Stimulated activated CD8-positive, alpha-beta memory T cell treated with anti-CD3 and anti-CD28 coated beads, Interleukin-2, amount 100 ng/mL, for 1 hour (primary cell): ENCODE measurements around the gene FRMD6.
"Not testable (repeated sequence)": the region's sequence is repeated elsewhere in the genome, so short reads cannot be mapped to it uniquely, and the experiment has no call there.

Experiments
- DNase-seq, 2 donors: peaks; one replicate each; pipeline ENCODE4 v3.0.0-alpha.2; 2020; ENCODE audit warnings: low read depth in 2 of 2

FRMD6 gene

DNA sequence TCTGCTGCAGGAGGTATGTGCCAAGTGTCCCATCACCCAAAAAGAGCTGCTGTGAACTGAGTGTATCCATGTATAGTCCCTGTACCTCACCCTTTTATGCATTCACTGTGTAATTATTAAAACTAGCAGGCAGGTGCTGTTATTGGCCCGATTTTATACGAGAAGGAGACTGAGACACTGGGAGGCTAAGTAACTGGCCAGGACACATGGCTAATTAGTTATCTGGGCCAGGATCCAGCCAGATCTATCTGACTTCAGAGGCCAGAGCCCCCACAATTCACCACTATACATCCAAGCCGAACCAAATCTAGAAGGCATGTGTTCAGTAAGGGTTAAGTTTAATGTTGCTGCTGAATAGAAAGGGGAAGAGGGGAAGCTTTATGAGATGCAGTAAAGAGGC, 73.4 kb downstream of the FRMD6 start:
- DNase-seq = no peak

DNA sequence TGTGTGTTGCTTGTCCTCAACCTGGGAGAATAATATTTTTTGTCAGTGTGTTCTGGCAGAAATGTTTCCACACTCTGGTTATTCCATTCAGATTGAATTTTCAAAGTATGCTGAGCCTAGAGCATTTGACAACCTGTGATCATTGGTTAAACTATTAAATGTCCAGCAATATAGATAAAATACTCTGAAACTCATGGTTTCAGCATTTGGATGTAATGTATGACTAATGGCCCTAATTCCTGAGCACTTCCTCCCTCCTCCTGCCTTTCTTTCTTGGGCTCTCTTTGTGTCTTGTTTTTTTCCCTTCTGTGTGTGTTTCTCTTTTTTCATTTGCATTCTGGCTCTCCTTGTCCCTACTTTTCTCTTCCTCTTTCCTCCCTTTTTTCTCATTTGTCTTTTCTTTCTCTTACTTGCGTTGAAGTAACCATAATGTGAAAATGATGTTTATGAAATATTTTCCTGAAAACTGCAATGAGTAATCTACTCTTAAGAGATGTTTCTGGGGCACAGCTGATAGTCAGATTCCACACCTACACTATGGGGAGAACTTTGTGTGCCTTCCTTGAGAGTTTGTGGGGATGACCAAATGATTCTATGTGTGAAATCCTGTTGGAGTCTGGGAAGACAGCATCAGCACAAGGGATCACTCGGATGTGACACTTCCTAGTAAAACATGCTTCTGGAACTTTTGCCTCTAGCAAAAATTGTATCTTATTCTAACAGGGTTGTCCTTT, 74.6 kb downstream of the FRMD6 start:
- no peak for DNase-seq

DNA sequence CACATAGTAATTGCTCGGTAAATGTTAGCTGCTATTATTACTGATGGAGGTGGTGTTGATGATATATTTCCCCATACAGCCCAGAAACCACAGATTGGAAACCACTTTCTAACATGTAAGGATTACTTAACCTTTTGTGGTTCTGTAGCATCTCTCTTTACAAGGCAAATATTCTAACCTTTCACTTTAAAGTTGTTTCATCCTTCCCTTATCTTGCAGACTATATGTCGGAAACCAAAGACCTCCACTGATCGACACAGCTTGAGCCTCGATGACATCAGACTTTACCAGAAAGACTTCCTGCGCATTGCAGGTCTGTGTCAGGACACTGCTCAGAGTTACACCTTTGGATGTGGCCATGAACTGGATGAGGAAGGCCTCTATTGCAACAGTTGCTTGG, 75.8 kb downstream of the FRMD6 start:
- DNase-seq = no peak

DNA sequence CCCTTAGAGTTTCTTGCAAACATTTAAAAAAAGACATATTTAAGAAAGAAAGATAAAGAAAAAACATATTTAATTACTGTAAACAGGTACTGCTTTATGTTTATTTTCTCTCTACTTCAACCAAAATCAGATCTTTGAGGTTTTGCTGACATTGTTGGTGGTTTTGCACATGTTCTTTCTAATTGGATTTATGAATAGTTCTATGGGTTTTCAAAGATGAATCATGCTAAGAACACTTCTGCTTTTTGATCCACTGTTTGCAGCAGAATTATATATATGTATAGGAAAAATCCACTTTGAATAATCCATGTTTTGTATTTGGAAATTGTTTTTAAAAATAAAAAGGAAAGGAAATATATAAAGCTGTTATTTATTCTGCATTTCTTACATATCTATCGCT, 78.4 kb downstream of the FRMD6 start:
- no peak for DNase-seq

DNA sequence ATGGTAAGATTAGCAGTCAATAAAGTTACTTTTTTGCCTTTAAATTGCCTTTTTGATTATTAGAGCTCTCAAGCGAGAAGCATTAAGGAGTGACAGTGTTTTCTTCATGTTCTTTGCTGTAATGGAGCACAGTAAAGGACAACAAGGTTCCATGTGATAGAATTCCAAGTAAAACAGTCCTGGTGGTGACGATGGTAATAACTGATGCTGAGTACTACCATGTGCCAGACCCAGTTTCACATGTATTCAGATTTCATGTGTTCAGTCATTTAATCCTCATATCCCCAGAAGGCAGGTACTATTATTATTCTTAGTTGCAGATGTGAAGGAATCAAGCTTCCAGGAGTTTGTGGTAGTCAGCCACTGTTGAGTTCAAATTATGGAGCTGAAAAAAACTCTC, 79.0 kb downstream of the FRMD6 start:
- no peak for DNase-seq

DNA sequence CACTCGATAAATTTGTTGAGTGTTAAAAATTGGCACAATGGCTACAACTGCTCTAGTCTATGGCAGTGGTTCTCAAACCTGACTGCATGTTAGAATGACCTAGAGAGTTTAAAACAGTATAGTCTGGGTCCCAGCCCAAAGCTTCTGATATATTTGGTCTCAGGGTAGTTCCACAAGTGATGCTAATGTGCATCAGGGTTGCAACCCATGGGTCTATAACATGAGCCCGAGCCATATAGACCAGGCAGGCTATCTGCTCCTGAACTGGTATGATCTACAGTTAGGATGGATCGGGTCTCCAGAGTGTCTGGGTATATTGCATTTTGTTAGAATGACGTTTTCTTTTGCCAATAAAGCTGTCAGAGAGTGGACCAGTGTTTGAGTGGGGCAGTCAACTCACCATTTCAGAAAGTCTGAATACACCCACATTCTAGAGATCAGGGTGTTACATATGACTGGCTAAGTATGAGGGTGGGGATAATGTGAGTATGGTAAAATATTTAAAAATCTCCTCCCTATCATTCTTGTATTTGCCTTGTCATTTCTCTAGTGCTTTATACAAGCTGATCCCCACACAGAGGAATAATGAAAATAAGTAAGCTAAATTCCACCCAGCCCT, 80.9 kb downstream of the FRMD6 start:
- DNase-seq = no peak

DNA sequence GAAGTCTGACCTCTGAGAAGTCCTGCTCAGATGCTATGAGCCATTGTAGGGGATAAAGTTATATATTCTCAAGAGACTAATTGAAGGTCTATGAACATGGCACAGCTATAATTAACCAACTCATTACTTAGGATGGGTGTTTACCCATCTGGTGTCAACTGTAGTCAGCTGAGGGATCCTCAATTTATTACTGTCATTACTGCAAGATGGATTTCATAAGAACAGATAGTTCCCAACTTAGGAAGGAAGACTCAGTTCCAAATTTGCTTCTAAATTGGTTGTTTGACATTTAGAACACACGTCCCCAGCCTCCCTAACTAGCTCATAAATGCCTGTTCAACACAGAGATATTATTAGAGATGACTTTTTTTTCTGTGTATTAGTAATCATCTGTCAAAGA, 81.4 kb downstream of the FRMD6 start:
- DNase-seq = no peak

DNA sequence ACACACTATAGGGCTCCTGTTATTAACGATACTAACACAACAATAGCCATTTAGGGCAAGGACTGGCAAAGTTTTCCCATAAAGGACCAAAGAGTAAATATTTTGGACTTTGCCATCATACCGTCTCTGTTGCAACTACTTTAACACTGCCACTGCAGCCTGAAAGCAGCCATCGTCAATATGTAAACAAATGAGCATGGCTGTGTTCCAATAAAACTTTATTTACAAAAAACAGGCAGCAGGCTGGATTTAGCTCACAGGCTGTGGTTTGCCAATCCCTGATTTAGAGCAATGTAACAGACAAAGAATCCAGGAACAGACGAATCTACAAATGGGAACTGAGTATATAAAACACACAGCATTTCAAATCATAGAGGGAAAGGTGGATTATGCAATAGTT, 84.1 kb downstream of the FRMD6 start:
- no peak for DNase-seq

DNA sequence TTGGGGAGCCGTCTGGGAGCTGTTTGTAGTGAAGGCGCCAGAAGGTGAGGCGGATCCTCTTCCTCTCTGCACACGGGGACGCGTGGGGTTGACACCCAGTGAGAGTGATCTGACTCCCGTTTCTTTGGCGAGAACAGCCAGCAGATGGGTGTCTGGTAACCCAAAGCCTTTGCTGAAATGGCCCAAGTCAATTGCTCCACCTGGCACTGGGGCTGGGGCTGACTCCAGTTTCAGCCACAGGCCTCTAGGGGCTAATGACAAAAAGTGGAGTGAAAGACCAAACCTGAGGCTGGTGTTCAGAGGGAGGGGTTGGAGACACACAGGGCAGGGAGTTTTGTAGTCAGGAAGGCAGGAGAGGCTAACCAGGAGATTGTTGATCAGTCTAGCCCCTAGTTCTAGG, 87.0 kb downstream of the FRMD6 start:
- no peak for DNase-seq

DNA sequence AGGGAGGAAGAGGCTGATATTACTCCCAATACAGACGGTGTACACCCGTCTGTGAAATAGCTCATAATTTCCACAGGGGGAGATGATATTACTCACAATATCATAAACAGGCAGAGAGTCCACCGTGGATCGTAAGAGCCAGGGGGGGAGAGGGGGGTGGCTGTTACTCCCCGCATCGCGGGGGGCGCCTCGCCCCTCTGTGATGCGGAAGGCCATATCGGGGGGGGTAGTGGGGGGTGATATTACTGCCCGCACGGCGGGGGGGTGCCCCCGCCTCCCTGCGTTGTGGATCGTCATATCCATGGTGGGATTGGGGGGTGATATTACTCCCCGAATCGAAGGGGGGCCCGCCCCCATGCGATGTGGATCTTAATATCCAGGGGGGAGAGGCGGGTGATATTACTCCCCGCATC, 91.9 kb downstream of the FRMD6 start:
- DNase-seq = no peak

DNA sequence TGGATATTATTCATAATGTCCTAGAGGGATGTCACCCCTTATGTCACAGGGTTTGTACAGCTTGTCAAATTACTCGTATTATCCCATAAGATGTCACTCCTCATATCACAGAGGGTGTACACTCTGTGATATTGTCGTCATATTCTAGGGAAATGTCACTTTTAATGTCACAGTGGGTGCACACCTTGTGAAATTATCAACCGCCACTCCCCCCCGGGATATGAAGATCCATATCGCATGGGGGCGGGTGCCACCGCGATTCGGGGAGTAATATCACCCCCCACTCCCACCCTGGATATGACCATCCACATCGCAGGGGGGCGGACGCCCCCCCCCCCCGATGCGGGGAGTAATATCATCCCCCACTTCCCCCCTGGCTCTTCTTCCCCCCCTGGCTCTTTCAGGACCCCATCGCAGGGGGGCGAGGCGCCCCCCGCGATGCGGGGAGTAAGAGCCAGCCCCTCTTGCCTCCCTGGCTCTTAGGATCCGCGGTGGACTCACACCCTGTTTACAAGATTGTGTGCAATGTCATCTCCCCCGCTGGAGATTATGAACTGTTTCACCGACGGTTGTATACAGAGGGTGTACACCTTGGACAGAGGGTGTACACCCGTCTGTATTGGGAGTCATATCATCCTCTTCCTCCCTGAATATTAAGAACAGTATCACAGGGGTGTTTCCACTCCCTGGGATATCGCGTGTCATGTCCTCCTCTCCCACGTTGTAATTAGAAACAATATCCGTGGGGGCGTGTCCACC, 92.8 kb downstream of the FRMD6 start:
- DNase-seq = no peak

DNA sequence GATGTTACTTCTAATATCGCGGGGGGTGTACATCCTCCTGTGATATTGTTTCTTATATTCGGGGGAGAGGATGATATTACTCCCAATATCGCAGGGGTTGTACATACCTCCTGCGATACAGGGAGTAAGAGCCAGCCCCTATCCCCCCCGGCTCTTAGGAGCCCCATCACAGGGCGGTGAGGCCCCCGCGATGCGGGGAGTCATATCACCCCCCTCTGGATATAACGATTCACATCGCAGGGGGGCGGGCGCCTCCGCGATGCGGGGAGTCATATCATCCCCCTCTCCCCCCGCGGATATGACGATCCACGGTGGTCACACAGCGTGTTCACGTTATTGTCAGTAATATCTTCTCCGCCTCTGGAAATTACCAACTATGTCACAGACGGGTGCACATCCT, 95.1 kb downstream of the FRMD6 start:
- not testable (repeated sequence) for DNase-seq

DNA sequence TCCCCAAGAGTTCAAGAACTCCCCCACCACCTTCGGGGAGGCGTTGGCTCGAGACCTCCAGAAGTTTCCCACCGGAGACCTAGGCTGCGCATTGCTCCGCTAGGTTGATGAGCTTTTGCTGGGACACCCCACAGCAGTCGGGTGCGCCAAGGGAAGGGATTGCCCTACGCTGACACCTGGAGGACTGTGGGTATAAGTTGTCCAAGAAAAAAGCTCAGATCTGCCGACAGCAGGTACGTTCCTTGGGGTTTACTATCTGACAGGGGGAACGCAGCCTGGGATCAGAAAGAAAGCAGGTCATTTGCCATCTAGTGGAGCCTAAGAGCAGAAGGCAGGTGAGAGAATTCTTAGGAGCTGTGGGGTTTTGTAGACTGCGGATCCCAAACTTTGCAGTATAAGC, 98.8 kb downstream of the FRMD6 start:
- DNase-seq = no peak

DNA sequence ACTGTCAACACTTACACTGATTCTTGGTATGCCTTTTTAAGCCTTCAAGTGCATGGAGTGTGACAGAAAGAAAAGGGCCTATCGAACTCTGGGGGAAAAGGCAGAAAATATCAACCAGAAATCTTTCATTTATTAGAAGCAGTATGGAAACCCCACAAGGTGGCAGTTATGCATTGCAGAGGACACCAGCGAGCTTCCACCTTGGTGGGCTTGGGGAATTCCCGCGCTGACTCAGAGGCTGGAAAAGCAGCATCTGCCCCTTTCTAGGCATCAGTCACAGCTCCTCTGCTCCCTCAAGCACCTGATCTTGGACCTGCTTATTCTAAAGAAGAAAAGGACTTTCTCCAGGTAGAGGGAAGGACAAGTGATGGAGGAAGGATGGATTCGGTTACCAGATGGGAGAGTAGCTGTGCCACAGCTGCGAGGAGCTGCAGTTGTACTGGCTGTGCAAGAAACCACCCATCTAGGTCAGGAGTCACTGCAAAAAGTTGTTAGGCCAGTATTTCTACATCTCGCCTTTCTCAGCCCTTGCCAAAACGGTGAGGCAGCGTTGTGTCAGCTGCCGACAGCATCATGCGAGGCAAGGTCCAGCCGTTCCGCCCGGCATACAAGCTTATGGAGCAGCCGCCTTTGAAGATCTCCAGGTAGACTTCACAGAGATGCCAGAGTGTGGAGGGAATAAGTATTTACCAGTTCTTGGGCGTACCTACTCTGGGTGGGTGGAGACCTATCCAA, 100.1 kb downstream of the FRMD6 start:
- DNase-seq = not testable (repeated sequence)

DNA sequence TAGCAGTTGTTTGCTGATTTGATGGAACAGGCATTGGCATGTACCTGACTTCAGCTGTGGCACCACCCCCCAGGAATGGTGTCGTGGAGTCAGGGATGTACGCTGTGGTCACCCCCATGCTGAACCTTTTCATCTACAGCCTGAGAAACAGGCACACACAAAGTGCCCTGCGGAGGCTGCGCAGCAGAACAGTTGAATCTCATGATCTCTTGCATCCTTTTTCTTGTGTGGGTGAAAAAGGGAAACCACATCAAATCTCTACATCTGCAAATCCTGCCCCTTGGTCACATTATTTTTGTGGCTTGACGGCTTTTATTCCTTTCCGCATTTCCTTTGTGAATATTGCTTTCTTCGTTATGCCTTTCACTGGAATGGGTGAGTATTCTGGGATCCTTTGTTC, 106.0 kb downstream of the FRMD6 start:
- not testable (repeated sequence) for DNase-seq

DNA sequence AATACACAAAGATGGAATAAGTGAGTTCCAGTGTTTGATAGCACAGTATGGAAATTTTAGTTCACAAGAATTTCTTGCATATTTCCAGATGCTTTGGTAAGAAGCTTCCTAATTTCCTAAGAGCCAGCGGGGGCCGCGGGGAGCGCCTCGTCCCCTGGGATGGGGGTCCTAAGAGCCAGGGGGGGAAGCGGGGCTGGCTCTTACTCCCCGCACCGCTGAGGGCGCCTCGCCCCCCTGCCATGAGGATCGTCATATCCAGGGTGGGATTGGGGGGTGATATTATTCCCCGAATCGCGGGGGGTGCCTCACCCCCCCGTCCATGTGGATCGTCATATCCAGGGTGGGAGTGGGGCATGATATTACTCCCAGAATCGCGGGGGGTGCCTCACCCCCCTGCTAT, 108.2 kb downstream of the FRMD6 start:
- no peak for DNase-seq

DNA sequence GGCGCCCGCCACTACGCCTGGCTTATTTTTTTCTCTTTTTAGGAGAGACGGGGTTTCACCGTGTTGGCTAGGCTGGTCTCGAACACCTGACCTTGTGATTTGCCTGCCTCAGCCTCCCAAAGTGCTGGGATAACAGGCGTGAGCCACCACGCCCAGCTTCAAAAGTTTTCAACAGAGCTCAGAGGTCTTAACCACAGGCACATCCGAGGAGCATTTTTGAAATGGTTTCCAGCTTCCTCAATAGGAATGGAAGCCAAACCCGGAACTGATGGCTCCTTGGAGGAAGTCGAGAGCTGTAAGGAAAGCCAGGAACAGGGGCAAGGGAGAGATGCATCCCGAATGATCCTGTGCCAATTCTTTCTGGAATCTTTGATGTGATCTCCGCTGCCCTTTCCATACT, 114.0 kb downstream of the FRMD6 start:
- DNase-seq = not testable (repeated sequence)

DNA sequence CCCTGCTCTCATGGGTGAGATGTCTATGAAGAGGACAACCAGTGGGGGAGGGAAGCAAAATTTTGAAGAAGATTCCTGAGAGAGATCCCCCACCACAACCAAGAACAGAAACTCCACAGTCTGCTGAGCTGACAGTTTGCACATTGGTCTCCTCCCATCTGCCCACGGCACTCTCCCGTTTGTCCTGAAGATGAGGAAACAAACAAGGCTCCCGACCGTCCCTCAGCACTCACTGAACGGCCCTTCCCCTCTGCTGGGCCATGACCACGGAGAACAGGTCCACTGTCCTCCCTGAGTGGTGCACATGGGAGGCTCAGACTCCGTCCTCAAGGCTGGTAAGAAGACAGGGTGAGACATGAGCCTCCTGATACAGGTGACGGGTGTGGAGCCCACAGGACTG, 114.9 kb downstream of the FRMD6 start:
- not testable (repeated sequence) for DNase-seq

DNA sequence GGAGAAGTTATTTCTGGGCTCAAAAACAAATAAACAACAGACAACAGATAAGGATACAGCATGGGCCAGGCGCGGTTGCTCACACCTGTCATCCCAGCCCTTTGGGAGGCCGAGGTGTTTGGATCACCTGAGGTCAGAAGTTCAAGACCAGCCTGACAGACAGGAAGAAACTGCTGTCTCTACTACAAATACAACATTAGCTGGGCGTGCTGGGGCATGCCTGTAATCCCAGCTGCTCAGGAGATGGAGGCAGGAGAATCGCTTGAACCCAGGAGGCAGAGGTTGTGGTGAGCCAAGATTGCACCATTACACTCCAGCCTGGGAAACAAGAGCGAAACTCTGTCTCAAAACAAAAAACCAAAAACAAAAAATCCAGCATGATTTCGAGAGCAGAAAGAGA, 117.6 kb downstream of the FRMD6 start:
- DNase-seq = not testable (repeated sequence)

DNA sequence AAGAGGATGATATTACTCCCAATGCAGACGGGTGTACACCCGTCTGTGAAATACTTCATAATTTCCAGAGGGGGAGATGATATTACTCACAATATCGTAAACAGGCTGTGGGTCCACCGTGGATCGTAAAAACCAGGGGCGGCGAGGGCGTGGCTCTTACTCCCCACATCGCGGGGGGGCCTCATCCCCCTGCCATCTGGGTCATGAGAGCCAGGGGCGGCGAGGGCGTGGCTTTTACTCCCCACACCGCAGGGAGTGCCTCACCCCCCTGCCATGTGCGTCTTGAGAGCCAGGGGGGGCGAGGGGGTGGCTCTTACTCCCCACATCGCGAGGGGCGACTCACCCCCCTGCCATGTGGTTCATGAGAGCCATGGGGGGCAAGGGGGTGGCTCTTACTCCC, 122.5 kb downstream of the FRMD6 start:
- DNase-seq = no peak

DNA sequence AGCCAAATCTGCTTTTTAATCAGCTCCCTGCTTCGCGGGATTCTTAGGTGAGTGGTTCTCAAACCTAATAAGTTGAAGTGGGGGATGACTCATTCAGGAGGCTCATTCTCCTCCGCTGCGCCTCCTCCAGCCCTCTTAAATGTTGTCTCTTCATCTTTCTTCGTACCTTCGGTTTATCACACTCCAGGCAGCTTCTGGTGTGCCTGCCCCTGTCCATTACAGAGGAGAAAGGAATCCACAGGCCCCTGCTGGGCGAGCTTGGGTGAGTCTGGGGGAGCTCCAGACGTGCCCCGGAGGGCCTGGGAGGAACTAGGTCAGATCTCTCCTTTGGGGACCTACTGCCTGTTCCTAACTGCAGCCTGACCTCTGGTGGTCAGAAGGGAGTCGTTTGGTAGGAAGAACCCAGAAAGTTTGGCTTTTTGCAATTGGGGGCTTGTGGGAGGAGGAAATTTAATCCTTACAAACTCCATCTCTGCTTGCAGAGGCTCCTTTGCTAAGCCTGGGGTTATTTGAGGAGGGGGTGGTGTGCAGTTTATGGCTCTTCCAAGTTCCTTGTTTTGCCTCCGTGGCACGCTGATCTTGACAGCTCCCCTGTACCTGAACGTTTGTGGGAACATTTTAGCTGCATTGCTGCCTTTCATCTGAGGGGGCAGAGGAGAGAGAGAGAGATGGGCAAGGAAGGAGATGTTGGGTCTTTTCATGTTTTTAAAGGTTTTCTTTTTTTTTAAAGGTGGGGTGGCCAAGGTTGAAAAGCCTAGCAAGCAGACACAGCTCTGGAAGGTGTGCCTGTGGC, 124.6 kb downstream of the FRMD6 start:
- DNase-seq = no peak
